SH-SY5Y (cell line): ENCODE results near the gene MYO1D.

ENCODE experiments used
- GATA2 ChIP-seq: IDR thresholded peaks from 2 replicates; pipeline ENCODE4 v1.6.1; 2011; ENCODE audit warnings: mild to moderate bottlenecking, low read depth, low read length
- GATA3 ChIP-seq: IDR thresholded peaks from 2 replicates; pipeline ENCODE4 v1.6.1; 2011; ENCODE audit warnings: low read depth, mild to moderate bottlenecking, low read length, moderate library complexity

GRCh38 chr17:32520737-32521404 is 356.1 kb downstream of the MYO1D start:
- TF ChIP-seq GATA3 (no peak), GATA2 (no peak)
